HEK293T (cell line): Measurements from ENCODE around the gene MUC4.

Experiments used
- FOXA1 ChIP-seq: fragments of 450-650 bp; IDR thresholded peaks from 2 replicates; pipeline ENCODE4 v1.6.1; 2016; ENCODE audit warnings: mild to moderate bottlenecking
- SP1 ChIP-seq: fragments of 450-650 bp; IDR thresholded peaks from 2 replicates; pipeline ENCODE4 v1.6.1; 2017

DNA sequence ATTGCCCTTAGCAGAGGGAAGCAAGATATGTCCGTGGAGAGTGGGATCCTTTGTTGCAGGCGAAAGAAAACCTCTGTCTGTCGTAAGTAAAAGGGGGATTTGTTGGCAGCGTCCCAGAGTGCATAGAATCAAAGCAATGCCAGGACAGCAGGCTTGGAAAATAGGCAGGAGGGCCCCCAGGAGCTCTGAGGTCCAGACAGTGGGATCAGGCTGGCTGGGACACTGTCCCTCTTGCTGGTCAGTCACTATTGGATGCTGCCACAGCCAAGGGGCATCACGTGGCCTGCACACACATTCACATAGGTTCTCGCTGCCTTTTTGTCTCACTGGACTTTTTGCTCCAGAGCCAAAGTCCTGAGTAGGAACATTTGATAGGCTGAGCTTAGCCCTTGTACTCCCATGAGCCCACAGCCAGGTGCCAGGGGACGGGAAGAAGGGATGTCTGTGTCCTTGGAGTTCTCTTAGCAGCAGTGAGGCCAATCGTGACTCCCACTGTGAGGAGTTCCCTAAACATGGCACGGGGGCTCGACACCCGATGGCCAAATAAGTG, 80.3 kb downstream of the MUC4 start:
- TF ChIP-seq SP1 (no peak), FOXA1 (no peak)
